Measurements from ENCODE around the gene ICAM3.

Gene ICAM3

GRCh38 chr19:10333758-10334587, 5.5 kb downstream of the ICAM3 start:
- TF ChIP-seq CEBPB (IDR thresholded peaks at IDR 0.05) (no peak), TAF1 (IDR thresholded peaks at IDR 0.05; ENCODE audit: low read depth) (no peak), YY1 (IDR thresholded peaks at IDR 0.05; ENCODE audit: low read depth) (no peak), FOXM1 (IDR thresholded peaks at IDR 0.05; ENCODE audit: borderline replicate concordance, low read depth) (no peak), CREB1 (IDR thresholded peaks at IDR 0.05; ENCODE audit: low read depth) (no peak), NFIC (IDR thresholded peaks at IDR 0.05) (no peak), EP300 (IDR thresholded peaks at IDR 0.05; ENCODE audit: borderline replicate concordance) (no peak), RAD21 (IDR thresholded peaks at IDR 0.05; ENCODE audit: low read depth) (no peak), USF1 (IDR thresholded peaks at IDR 0.05) (no peak), EGR1 (IDR thresholded peaks at IDR 0.05) (no peak), TCF12 (IDR thresholded peaks at IDR 0.05; ENCODE audit: low read depth) (no peak), TEAD4 (IDR thresholded peaks at IDR 0.05) (no peak), ZBTB7A (IDR thresholded peaks at IDR 0.05; ENCODE audit: low read depth) (no peak), REST (IDR thresholded peaks at IDR 0.05; ENCODE audit: low read depth) (no peak), MAX (IDR thresholded peaks at IDR 0.05) (no peak)

- TF ChIP-seq NFIC (IDR thresholded peaks at IDR 0.05) (no peak), FOXM1 (IDR thresholded peaks at IDR 0.05; ENCODE audit: borderline replicate concordance, low read depth) (no peak; the same call in 1 of the 2 replicates), REST (IDR thresholded peaks at IDR 0.05; ENCODE audit: low read depth) (no peak), TAF1 (IDR thresholded peaks at IDR 0.05; ENCODE audit: low read depth) (peak; percentile 97), CEBPB (IDR thresholded peaks at IDR 0.05) (no peak; the same call in 1 of the 2 replicates), CREB1 (IDR thresholded peaks at IDR 0.05; ENCODE audit: low read depth) (peak; percentile 32; the same call in 1 of the 2 replicates), USF1 (IDR thresholded peaks at IDR 0.05) (no peak), EP300 (IDR thresholded peaks at IDR 0.05; ENCODE audit: borderline replicate concordance) (peak; percentile 44; the same call in 1 of the 2 replicates), YY1 (IDR thresholded peaks at IDR 0.05; ENCODE audit: low read depth) (peak; percentile 97), MAX (IDR thresholded peaks at IDR 0.05) (peak; percentile 89), EGR1 (IDR thresholded peaks at IDR 0.05) (peak; percentile 76), ZBTB7A (IDR thresholded peaks at IDR 0.05; ENCODE audit: low read depth) (peak; percentile 63; the same call in 1 of the 2 replicates), TEAD4 (IDR thresholded peaks at IDR 0.05) (no peak), RAD21 (IDR thresholded peaks at IDR 0.05; ENCODE audit: low read depth) (no peak), TCF12 (IDR thresholded peaks at IDR 0.05; ENCODE audit: low read depth) (peak; percentile 67)
These were observed 6.3 kb downstream of the ICAM3 start, which contains the start of gene RAVER1 for GRCh38 chr19:10332965-10333757. Gene RAVER1, minus strand, starts transcription at chr19:10333529. Its CDS starts 22 bp downstream, at chr19:10333507.

- no peak for TF ChIP-seq REST (IDR thresholded peaks at IDR 0.05; ENCODE audit: low read depth)
- no peak for TF ChIP-seq ZBTB7A (IDR thresholded peaks at IDR 0.05; ENCODE audit: low read depth)
- no peak for TF ChIP-seq TCF12 (IDR thresholded peaks at IDR 0.05; ENCODE audit: low read depth)
- TF ChIP-seq YY1 (IDR thresholded peaks at IDR 0.05; ENCODE audit: low read depth) = no peak
- no peak for TF ChIP-seq RAD21 (IDR thresholded peaks at IDR 0.05; ENCODE audit: low read depth)
- TF ChIP-seq MAX (IDR thresholded peaks at IDR 0.05) = no peak
- no peak for TF ChIP-seq CREB1 (IDR thresholded peaks at IDR 0.05; ENCODE audit: low read depth)
- no peak for TF ChIP-seq CEBPB (IDR thresholded peaks at IDR 0.05)
- TF ChIP-seq USF1 (IDR thresholded peaks at IDR 0.05) = no peak
- TF ChIP-seq TAF1 (IDR thresholded peaks at IDR 0.05; ENCODE audit: low read depth) = no peak
- no peak for TF ChIP-seq FOXM1 (IDR thresholded peaks at IDR 0.05; ENCODE audit: borderline replicate concordance, low read depth)
- TF ChIP-seq TEAD4 (IDR thresholded peaks at IDR 0.05) = no peak
- no peak for TF ChIP-seq EGR1 (IDR thresholded peaks at IDR 0.05)
- TF ChIP-seq EP300 (IDR thresholded peaks at IDR 0.05; ENCODE audit: borderline replicate concordance) = no peak
- no peak for TF ChIP-seq NFIC (IDR thresholded peaks at IDR 0.05)
These were observed 7.1 kb downstream of the ICAM3 start for GRCh38 chr19:10332158-10332964.

Measured in Ishikawa (cell line).